Stimulated activated CD4-positive, alpha-beta T cell treated with anti-CD3 and anti-CD28 coated beads, Interleukin-2, amount 100 ng/mL, for 24 hours (primary cell): ENCODE measurements around the gene STC2.
"Not testable (repeated sequence)": the region's sequence is repeated elsewhere in the genome, so short reads cannot be mapped to it uniquely, and the experiment has no call there.

Experiments used
- DNase-seq, 2 donors: peaks; one replicate each; pipeline ENCODE4 v3.0.0-alpha.2; 2020

Gene STC2, protein sequence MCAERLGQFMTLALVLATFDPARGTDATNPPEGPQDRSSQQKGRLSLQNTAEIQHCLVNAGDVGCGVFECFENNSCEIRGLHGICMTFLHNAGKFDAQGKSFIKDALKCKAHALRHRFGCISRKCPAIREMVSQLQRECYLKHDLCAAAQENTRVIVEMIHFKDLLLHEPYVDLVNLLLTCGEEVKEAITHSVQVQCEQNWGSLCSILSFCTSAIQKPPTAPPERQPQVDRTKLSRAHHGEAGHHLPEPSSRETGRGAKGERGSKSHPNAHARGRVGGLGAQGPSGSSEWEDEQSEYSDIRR

DNA sequence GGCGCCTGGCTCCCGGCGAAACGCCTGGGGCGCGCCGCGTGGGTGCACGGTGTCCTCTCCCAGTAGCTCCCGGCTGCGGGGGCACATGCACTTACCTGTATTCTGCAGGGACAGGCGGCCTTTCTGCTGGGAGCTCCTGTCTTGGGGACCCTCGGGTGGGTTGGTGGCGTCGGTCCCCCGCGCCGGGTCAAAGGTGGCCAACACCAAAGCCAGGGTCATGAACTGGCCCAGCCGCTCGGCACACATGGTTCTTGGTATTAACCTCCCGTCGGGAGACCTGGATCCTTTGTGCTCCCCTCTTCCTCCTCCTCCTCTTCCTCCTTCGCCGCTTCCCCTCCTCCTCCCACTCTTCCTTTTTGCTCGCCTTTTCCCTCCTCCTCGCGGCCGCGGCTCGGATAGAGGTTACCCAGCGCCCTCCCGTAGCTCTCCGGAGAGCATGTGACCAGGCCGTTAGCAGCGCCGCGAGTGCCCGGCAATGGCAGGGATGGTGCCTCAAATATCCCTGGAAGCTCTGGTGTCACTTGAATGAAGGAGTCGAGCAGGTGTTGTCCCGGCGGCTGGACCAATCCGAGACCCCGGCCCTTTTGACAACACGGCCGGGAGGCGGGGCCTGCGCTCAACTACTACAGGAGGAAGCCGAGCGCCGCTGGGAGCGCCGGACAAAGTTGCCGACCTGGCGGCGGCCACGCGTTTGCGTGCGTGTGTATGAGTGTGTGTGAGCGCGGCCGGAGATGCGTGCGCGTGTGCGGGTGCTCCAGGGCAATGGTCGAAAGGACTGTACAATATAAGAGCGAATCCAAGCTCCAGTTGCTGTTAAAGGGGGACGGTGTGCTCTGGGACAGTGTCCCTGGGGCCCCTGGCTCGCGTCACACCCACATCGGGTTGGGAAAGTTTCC lies at the start of gene STC2:
STC2 (minus strand) TSS at position 467 of the 896 bp plus-strand sequence; CDS start at position 246, 221 bp downstream.
- DNase-seq: peak; percentile 50 to 81

DNA sequence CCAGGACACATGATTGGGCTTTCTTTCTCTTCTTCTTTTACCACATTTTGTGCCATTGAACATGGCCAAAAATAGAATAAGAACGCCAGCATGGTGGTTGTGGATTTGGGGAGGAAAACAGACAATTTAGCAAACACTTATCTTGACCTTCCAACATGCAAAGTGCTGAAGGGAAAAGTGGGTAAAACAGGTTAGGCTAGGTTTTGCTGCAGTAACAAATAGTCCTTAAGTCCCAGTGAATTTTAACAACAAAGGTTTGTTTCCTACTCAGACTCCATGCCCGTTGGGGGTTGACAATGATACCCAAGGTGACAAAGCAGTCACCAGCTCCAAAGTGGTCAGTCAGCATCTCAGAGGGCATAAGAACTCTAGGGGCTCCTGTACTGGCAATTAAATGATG lies 43.2 kb upstream of the STC2 start:
- no peak for DNase-seq

DNA sequence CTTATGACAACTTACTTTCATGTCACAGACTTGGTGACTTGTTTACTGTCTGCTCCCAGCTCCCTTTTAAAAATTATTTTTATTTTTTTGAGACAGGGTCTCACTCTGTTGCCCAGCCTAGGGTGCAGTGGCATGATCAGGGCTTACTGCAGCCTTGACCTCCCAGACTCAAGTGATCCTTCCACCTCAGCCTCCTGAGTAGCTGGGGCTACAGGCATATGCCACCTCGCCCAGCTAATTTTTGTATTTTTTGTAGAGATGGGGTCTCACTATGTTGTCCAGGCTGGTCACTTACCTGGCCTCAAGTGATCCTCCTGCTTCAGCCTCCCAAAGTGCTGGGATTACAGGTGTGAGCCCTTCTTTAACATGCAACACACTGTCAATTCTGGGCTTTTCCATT lies 35.2 kb upstream of the STC2 start:
- DNase-seq: not testable (repeated sequence)

DNA sequence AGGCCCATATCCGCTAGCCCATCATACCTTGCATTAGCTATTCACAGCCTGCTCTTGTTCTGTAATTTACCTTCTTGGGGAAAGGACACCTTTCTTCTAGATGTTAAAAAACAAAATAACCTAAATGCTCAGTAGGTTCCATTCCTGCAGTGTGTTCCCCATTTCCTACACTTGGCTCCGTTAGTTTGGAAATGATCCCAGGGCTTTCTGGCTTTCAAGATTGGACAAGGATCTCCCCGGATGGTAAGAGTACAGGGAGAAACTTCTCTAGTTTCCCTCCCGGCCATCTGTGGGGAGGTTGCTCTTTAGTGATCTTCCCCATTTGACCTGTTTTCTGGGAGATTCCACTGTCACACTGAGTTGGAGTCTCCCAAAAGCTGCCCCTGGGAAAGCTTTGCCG lies 27.3 kb upstream of the STC2 start:
- no peak for DNase-seq

DNA sequence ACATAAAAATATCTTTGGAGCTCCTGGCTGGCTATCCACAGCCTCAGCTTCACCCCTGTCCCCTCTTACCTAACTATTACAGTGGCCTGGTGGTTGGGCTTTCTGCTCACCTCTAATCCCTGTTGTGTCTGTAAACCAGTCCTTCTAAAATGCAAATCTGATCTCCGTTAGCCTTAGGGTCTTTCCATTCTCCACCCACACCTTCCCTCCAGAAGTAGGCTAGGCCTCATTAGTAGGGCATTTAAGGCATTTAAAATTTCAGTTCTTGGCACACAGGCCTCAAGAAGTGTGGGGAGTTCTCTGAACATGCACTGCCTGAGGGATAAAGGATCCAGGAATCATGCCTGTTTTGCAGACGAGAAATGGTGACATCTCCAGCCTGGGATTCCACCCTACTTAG lies 26.4 kb upstream of the STC2 start:
- no peak for DNase-seq

DNA sequence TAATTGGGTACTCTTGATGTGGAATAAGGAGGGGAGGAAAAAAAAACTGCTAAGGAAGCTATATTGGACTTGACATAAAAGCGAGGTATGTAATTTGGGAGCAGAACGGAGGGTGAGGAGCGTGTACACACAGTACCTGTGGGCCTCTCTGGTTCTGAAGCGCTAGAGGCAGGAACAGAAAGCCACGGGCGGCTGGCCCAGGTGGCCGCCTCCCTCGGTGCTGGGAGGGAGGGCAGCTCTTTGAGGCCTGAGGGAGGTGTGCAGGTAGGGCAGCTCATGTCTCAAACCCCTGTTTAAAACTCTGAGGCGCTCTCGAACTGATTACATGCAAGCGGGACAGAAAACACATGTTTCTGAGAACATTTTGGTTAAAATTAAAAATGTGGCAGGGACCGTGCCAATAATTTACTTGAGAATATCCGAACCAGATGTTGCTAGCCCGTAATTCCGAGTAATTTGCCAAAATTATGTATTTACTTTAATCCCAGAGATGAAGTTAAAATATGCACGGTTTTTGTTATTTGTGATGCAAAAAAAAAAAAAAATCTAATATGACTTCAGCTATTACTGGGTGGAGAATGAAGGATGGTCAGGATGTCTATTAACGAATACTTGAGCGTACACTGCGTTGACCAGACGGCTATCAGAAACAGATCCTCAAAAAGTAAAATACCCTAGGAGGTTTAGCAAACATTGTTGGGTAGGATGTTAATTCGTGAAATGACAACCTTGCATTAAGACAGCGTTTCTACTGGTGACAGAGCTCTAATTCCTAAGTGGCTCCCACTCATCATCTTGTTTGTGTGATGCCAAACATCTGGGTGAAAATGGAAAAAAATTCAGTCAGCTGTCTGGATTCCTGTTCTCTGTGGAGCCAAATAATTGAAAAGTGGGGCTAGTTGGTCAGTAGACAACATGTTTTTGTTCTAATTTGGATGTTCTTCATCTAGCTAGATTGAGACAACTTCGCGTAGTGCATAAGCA lies 24.4 kb upstream of the STC2 start:
- DNase-seq: no peak

DNA sequence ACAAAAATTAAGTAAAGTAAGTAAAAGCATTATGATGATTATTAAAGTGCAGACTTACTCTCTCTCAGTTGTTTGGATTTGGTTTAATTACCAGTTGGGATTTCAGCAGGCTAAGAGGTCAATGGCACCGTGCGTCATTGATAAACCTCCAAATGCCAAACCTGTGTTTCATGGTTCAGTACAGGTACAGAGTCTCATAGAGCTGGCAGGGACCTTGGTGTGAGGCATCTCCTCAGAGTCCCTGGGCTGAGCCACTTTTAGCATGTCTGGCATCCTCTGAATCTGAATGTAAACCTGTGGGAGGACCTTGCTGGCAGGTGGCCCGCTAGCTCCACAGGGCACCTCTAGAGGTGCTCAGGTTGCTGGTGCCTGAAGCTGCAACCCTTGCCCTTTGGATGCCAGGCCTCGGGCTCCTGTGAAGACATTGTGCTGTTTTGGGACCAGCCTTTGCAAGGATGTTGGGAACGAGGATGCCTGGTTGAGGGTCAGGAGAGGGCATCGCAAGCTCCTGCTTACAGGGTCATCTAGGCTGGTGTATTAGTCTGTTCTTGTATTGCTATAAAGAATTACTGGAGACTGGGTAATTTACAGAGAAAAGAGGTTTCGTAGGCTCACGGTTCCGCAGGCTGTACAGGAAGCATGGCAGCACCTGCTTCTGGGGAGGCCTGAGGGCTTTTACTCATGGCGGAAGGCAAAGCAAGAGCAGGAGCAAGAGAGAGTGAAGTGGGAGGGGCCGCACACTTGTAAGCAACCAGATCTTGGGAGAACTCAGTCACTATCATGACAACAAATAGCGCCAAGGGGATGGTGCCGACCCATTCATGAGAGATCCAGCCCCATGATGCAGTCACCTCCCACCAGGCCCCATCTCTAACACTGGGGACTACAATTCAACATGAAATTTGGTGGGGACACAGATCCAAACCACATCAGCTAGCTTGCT lies 14.9 kb upstream of the STC2 start:
- no peak for DNase-seq

DNA sequence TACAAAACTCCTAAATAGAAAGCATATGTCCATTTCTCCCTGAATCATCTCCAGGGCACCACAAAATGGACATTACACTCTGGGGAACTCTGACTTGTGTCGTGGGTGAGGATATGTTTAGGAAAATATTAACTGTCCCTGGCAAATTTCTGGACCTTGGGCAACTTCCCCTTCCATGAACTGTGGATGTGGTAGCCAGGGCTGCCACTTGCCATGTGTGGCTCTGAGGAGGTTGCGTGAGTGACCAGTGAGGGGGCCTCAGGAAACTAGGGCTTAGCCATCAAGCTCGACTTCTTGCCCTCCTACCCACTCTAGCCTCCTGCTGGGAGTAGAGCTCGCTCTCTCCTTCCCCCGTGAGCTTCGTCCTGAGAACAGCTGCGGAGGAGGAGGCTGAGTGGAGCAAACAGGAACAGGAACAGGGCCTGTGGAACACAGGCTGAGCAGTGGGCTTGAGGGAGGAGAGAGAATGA lies 13.8 kb upstream of the STC2 start:
- DNase-seq: no peak

DNA sequence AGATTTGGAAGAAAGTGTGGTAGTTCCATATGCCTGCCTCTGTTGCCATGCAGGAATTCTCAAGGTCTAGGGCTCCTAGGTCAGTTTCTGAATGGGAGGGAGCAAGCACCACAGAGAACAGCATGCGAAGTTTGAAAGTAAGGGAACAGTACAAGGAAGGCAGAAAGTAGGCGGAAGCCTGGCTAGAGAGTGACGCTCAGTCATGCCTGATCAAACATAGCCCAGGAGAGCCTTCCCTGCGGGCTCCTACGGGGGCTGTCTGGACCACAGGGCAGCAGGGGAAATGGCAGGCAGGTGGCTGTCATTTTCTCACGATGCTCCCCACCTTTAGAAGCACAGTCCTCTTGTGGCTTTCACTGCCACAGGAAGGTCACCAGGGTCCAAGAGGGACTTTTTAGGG lies 12.8 kb upstream of the STC2 start:
- no peak for DNase-seq

DNA sequence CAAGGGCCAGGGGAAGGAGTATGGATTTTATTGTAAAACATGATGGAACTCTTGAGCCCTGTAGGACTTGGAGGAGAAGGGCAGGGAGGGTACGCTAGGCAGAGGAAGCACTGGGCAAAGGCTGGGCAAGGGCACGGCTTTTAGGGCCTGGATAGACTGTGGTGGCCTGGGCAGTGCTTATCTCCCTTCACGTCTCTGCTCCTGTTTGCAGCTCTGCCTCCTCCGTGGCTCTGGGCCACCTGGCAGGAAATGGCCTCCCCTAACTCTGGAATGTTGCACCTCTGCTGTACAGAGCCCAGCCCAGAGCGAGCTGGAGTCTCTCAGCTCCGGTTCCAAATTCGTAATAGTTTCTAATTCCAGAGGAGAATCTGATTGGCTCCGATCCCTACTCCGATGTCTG lies 12.2 kb upstream of the STC2 start:
- no peak for DNase-seq

DNA sequence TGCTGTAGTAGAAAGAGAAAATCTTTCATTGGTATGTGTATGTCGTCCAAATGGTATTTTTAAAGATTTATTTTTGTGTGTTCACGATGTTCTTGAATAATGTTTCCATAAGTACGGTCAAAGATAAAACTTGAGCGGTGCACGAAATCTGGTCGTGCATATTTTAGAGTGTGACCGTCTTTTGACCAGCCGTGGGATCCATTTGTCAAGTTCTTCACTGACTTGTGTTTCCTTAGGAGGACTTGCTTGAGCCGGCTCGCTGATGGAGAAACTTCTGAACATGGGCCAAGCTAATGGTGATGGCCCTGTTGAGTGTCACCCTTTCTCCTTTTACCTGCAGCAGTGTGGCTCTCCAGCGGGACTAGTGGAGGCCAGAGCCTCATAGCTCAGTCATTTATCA lies 11.1 kb upstream of the STC2 start:
- DNase-seq: no peak

DNA sequence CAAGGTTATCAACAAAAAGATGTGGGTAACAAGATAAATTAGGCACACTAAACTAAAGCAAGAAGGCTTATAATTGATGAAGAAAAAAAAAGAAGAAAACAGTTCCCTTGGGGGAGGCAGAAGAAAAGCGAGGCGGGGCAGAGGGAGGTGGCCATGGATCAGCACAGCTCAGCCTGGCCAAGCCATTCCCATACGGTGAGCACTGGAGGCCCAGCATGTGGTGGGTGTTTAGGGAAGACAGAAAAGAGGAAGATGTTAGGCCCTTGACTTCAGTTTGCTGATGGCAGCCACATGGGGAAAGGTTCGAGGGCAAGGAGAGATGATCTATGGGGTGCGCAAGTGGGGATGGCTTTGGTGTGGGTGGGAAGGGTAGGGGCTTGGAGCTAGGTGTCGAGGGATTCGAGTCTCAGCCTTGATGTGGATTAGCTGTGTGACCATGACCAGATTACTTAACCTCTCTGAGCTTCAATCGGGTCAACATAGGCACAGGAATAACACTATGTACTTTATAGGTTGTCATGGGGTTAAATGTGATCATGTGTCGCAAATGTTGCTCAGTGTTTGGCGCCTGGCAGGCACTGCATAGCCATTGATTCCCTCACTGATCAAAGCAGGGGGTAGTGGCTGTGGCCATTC lies 10.3 kb upstream of the STC2 start:
- DNase-seq: no peak

DNA sequence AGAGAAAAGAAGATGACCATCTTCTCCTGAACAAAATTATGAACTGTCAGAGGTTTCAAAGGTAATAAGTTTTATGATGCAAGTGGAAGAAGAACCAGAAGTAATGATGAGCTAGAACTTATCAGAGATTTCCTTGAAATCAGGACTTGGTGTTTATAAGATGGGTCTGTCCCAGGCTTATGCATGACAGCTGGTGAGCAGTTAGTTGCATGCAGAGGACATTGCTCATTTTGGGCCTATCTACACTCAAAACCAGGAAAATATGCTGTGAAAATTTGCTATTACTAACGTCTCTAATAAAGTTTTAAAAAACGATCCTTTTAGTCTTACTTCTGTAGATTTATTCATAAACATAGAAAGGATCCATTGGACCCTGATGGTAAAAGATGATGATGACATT lies 6.6 kb upstream of the STC2 start:
- DNase-seq: no peak

DNA sequence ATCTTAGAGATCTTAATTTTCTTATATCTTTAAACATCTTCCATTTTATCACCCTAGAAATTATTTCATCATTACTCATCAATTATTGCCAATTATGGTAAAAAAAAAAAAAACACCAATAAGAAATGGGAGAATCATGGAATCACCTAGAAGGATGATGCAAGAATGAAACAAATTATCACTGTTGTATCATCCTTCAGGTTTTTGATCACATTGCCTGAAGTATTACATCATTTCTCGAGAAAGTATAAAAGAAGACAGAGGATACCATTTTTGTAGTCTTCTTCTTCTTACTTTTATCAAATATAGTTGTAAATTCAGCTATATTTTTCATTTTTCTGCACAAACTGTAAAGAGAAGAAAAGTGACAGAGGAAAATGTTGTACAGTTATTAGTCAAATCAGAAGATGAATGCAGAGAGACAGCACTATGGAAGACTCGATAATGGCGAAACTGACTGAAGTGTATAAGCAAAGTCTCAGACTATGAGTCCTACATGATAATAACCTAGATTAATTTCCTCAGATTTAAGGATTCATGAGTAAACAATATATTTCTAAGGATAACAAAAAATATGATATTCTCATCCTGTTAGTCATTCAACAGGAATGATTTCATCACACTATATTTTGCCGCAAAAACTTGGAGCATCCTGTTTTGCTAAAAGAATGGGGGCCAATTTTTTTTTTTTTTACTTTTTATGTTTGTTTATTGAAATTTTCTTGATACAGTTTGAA lies 5.9 kb upstream of the STC2 start:
- no peak for DNase-seq

DNA sequence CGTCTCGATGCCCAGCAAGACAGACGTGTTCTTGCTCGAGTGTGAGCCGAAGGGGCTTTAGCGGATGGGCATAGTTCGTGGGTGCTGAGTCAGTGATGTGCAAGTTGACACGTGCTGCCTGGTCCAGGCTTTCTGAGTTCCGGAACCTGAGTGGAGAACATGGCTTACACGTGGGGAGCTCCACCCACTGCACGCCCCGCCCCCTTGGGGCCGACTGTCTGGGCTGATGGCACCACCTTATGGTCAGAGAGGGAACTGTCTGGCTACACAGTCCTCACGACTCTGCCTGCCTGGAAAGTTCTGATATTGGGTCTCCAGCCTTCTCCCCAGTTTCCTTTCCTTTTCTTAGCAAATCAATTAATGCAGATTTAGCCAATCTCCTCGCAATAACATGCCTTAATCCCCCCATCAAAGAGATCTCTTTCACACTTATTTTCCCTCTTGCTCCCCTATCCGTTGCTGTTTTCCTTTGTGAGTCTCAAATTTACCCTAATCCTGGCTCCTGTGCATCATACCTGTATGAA lies 3.8 kb upstream of the STC2 start:
- DNase-seq: peak; percentile 84 to 93

DNA sequence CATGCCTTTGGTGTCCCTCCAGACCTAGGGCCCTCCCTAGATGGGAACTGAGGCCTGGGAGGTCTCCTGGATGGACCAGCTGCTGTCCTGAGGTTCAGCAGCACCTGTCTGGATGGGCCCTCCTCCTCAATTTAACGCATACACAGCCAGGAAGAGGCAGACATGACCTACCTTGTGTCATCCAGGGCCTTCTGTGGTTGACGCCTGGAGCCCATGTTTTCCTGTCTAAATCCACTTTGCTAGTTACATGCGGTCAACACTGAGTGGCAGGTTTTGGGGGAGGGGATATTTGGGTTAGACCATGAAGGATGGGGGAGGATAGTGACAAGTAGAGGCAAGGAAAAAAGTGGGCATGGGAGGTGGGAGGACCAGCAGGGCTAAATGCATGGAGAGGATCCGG lies 3.1 kb upstream of the STC2 start:
- DNase-seq: no peak

DNA sequence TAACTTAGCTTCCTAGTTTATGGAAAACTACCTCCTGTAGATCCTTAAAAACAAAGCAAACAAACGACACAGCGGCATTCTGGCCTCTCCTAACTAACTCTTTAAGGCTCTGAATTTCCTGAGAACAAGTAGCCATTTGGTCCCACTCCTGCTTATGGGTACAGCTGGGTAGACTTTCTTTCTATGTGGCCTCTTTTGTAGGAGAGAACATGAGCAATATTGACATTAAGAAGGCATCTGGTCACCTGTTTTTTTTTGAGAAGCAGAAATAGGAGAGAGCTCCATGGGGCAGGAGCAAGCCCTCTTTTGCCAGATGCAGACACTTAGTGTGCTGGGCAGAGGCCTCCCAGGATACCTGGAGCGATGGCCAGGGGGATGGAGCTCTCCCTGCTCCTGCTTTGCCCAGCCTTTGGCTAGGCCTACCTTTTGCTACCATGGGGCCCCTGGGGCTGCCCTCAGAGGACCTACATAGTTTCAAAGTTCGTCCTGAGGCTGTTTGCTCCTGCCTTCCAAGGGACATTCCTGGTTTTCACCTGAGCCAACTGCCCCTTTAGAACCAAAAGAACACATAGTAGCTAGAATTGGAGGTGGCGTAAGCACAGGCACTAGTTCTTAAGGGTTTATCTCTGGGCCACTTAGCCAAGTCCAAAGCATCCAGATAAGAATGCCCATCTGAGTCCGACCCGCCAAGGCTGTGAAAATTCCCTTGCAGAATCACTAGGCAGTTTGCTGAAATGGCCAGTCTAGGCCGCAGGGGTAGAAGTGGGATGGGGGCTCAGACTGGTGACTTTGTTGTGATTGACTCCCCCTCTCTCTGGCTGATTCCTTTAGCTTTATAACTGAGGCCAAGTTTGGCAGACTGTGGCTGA lies 2.4 kb upstream of the STC2 start:
- DNase-seq: no peak

DNA sequence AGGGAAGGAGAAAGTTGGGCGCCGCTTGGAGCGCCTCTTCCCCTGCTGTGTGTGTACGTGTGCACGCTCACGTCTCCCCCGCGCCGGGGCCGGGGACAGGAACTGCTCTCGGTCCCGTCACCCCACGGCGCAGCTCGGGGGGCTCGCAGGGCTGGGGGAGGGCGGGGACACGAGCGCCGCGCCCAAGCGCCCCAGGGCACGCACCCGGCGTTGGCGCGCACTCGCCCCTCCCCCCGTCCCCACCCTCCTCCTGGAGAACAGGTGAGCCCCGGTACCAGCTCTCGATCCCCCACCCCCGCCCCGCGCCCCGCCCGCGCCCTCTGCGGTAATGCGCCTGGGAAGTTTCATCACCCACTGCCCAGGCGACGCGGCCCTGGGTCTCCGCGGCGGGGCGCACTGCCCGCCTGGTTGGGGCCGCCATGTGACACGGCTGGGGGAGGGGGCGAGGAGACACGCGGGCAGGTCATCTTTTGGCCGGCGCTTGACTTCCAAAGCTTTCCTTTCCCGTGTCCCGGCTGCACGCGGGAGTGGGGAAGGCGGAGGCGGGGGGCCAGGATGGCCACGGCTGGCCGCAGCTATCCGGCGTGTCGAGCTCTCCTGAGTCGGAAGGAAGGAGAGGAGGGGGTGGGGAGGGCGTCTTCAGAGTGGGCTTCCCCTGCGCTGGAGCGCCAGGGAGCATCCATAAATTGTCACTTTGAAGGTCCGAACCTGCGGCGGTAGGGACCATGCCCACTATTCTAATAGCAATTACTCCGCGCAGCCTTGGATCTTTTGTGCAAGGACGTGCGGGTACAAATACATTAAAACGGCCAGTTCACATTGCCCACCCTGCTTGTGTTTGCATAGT lies 1.5 kb upstream of the STC2 start:
- DNase-seq: peak; percentile 27 to 70
